GM19099 (cell line): ENCODE measurements around the gene ASB1.

Experiments used
- POLR2A ChIP-seq: IDR thresholded peaks from 3 replicates; pipeline ENCODE4 v1.6.1; 2011; ENCODE audit warnings: low read depth; ENCODE audit not compliant: insufficient read length; ENCODE audit errors: extremely low read depth

The ASB1 gene

DNA sequence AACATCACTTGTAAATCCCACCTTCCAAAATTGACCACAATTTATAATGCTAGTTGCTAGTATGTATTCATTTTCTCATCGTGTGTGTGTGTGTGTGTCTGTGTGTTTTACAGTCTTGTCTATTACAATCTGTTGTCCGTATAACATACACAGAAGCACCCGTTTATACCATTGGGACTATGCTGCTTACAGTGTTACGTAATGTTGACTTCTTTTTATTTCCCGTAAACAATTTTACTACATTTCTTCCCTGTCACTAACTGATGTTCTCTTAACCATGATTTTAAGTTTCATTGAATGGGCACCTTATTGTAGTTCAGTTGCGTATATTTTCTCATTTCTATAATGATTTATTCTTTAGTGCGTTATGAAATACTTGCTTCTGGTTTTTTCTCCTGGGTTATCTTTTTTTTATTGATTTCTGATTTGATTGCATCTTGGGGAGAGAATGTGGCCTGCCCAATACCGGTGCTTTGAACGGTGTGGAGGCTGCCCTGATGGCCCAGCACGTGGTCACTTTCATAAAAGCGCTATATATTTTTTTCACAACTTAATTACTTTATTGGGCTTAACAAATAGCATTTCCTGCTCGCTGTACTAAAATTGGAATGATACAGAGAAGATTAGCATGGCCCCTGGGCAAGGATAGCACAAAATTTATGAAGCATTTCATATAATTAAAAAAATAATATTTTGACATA lies 14.5 kb upstream of the ASB1 start:
- no peak for TF ChIP-seq POLR2A

- no peak for TF ChIP-seq POLR2A
Measured at GRCh38 chr2:238413368-238413767, 13.4 kb upstream of the ASB1 start.

GRCh38 chr2:238415036-238415764 lies 11.5 kb upstream of the ASB1 start:
- TF ChIP-seq POLR2A: no peak

GRCh38 chr2:238415893-238416292 lies 10.8 kb upstream of the ASB1 start:
- no peak for TF ChIP-seq POLR2A

DNA sequence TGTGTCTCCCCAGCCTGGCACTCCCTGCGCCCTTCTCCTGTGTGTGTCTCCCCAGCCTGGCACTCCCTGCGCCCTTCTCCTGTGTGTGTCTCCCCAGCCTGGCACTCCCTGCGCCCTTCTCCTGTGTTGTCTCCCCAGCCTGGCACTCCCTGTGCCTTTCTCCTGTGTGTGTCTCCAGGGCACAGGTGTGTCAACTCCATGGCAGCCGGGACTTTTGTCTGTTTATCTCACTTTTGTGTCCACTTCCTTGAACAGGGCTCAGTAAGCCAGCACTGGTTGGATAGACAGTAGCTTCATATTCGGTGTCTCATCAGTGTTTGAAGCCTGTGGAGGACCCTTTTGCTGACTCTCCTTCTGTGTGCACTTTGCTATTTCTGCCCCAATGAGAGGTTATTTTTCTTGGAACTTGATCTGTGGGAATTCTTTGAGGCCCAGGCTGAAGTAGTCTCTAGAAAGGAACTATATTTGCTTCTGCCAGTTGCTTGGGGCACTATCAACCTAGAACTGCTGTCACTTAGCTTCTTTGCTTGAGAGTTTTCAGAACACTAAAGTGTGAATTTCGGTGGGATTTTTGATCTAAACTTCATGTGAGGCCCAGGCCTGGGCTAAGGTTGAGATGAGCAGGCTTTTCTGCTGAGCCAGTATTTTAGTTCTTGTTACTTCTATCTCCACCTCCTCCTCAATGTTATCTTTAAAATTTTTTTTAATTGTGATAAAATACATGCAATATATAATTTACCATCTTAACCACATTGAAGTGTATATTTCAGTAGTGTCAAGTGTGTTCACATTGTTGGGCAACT lies 8.3 kb upstream of the ASB1 start:
- no peak for TF ChIP-seq POLR2A

DNA sequence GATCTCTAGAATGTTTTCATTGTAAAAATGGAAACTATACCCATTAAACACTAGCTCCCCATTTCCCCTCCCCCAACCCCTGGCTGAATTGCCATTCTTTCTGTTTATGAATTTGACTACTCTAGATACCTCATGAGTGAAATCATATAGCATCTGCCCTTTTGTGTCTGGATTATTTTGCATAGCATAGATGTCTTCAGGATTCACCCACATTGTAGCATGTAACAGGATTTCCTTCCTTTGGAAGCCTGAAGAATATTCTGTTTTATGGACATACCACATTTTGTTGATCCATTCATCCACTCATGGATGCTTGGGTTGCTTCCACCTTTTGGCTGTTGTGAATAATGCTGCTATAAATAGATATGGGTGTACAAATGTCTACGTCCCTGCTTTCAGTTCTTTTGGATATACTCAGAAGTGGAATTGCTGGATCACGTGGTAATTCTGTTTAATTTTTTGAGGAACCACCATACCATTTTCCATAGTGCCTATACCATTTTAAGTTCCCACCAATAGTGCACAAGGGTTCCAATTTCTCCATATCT lies 7.7 kb upstream of the ASB1 start:
- TF ChIP-seq POLR2A: no peak

DNA sequence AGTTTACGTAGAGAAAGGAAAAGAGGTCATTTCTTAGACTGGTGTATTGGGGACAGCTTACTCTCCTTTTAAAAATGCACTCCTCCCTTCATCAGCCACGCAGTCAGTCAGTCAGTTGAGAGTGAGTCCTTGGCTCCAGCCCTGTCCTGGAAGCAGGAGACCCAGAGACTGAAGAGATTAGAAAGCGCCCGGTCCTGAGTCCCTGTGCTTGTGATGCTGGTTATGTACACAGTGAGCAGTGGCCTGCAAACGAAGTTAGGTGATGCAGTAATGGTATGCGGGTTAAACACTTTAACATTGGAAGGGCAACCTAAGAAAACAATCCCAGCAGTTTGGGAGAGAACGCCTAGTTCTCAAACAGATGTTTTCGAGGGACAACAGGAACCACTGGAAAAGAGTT lies 6.3 kb upstream of the ASB1 start:
- no peak for TF ChIP-seq POLR2A

- no peak for TF ChIP-seq POLR2A
Measured at GRCh38 chr2:238420878-238421694, 5.6 kb upstream of the ASB1 start.

- TF ChIP-seq POLR2A: no peak
Measured at GRCh38 chr2:238421695-238422035, 5.1 kb upstream of the ASB1 start.

GRCh38 chr2:238422285-238422684 lies 4.4 kb upstream of the ASB1 start:
- TF ChIP-seq POLR2A: no peak

GRCh38 chr2:238422940-238423339 lies 3.8 kb upstream of the ASB1 start:
- TF ChIP-seq POLR2A: no peak

GRCh38 chr2:238423561-238424312 lies 3.0 kb upstream of the ASB1 start:
- no peak for TF ChIP-seq POLR2A

DNA sequence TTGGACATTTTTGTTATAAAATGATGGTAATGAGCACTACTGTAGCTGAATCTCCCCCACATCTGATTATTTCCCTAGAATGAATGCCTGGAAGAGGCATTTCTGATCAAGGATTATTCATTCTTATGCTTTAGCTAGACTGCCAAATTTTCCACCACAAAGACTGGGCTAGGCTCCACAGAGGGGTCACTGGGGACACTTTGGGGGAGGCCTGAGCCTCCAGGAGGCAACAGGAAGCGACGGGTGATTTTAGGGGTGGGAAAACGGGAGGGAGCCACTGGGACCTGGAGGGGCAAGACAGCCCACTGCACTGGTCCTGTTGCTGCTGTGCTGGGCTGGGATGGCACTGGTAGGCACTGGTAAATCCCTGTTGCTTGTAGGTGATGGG lies 2.4 kb upstream of the ASB1 start:
- TF ChIP-seq POLR2A: no peak

DNA sequence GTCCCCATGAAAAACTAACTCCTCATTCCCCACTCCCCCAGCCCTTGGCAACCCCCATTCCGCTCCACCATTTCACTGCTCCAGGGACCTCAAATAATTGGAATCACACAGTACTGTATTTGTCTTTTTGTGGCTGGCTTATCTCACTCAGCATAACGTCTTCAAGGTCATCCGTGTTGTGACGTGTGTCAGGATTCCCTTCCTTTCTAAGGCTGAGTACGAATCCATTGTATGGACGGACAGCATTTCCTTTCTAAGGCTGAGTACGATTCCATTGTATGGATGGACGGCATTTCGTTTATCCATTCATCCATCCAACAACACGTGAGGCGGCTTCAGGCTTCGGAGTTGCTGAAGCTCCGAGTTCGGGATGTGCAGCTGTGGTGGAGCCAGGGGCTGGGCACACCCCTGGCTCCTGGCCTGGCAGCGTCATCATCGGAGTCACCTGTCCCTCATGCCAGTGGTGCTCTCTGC lies 1.2 kb upstream of the ASB1 start:
- TF ChIP-seq POLR2A: no peak
